D721Med (cell line): ENCODE results near the gene ARG2.

ENCODE experiments used
- DNase-seq: peaks from one replicate; pipeline ENCODE4 v3.0.0; 2011; ENCODE audit warnings: low spot score; ENCODE audit not compliant: insufficient read length
- FAIRE-seq: peaks from 2 replicates; lab custom pipeline; 2011; peaks lifted over from hg19 to GRCh38; lab: Jason Lieb, UNC
- TF ChIP-seq, protein P1 (sequence below): IDR thresholded peaks from 2 replicates; pipeline ENCODE4 v1.5.1; 2012; ENCODE audit warnings: mild to moderate bottlenecking, control low read depth; ENCODE audit not compliant: insufficient read depth; ENCODE audit errors: missing control alignments

The ARG2 gene

DNA sequence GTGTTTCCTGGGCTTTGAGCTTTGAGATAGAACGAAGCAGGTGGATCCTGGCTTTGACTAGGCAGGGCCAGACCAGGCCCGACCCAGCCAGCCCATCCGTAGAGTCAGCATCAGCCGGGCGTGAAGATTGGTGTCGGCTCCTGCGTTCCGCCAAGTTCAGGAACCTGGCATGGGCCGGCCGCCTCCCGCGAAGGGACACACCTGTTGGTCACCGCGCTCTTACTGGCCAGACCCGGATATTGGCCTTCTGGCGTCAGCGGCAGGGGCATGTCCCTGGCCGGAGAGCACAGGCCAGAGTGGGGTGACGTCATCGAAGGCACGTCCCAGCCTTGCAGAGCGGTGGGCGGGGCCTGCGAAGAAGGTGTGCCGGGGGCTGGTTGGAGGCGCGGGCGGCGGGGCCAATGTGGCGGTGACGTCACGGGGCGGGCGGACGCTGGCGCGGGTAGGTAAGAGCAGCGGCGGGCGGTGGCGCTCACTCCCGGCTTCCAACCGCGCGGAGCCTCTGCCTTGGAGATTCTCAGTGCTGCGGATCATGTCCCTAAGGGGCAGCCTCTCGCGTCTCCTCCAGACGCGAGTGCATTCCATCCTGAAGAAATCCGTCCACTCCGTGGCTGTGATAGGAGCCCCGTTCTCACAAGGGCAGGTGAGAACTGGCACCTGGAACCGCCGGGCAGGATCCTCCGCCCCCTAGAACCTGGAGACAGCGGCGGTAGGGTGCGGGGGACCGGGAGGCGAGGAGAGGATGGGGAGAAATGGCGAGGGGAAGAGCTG, at the start of gene ARG2:
Gene ARG2 (plus strand): TSS at position 475 of the 771 bp plus-strand sequence. CDS start 58 bp downstream, at position 533.
- FAIRE-seq (no peak), DNase-seq (peak; percentile 60)
- TF ChIP-seq, protein P1, sequence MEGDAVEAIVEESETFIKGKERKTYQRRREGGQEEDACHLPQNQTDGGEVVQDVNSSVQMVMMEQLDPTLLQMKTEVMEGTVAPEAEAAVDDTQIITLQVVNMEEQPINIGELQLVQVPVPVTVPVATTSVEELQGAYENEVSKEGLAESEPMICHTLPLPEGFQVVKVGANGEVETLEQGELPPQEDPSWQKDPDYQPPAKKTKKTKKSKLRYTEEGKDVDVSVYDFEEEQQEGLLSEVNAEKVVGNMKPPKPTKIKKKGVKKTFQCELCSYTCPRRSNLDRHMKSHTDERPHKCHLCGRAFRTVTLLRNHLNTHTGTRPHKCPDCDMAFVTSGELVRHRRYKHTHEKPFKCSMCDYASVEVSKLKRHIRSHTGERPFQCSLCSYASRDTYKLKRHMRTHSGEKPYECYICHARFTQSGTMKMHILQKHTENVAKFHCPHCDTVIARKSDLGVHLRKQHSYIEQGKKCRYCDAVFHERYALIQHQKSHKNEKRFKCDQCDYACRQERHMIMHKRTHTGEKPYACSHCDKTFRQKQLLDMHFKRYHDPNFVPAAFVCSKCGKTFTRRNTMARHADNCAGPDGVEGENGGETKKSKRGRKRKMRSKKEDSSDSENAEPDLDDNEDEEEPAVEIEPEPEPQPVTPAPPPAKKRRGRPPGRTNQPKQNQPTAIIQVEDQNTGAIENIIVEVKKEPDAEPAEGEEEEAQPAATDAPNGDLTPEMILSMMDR, result no peak

DNA sequence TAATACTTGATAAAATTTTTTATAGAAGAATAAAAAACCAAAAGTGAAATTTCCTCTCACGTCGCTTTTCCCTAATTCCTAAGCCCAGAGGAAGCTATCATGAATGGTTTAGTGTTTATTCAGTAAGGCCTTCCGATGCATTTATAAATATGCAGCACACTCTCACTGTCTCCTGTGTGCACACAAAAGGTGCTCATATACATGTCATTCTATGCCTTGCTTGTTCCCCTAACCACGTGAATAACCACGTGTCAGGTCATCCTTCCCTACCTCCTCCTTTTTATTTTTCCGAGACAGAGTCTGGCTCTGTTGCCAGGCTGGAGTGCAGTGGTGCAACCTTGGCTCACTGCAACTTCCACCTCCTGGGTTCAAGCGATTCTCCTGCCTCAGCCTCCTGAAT, 49.3 kb upstream of the ARG2 start:
- no peak for FAIRE-seq

DNA sequence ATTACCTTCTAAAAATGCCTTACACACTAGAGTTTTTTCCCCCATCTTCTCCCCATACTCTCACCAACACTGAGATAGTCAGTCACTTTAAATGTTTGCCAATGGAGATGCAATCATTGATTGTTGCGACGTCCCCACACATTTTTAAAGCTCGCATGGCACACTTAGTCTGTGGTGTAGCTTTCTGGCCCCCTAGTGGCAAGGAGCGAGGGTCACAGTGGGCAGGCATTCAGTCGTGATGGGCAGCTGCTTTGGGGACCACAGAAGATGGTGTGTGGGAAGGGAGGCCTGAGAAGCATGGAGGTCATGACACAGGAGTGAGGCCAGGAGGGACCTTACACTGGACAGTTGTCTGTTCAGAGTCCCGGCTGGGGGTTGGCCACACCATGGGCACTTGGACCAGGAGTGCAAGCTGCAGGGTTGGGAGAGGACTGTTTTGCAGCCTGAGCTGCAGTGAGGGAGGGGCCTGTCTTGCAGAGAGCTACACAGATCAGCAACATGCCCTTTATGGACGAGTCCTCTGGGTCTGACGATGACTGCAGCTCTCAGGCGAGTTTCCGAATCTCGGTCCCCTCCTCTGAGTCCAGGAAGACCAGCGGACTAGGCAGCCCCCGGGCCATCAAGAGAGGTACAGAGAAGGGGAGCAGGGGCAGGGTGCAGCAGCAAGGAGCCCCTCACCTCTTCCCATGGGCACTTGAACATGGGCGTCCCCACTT, 48.3 kb upstream of the ARG2 start:
- no peak for FAIRE-seq
- TF ChIP-seq, protein P1, result peak; percentile 96
- peak; percentile 69 for DNase-seq

More for the DNA sequence above, 49.3 kb upstream of the ARG2 start:
- no peak for DNase-seq
- TF ChIP-seq, protein P1, result no peak

GRCh38 chr14:67571991-67572323, 47.8 kb upstream of the ARG2 start:
- DNase-seq (no peak), FAIRE-seq (no peak)
- TF ChIP-seq, protein P1, result no peak

GRCh38 chr14:67572608-67573007, 47.1 kb upstream of the ARG2 start:
- no peak for FAIRE-seq

DNA sequence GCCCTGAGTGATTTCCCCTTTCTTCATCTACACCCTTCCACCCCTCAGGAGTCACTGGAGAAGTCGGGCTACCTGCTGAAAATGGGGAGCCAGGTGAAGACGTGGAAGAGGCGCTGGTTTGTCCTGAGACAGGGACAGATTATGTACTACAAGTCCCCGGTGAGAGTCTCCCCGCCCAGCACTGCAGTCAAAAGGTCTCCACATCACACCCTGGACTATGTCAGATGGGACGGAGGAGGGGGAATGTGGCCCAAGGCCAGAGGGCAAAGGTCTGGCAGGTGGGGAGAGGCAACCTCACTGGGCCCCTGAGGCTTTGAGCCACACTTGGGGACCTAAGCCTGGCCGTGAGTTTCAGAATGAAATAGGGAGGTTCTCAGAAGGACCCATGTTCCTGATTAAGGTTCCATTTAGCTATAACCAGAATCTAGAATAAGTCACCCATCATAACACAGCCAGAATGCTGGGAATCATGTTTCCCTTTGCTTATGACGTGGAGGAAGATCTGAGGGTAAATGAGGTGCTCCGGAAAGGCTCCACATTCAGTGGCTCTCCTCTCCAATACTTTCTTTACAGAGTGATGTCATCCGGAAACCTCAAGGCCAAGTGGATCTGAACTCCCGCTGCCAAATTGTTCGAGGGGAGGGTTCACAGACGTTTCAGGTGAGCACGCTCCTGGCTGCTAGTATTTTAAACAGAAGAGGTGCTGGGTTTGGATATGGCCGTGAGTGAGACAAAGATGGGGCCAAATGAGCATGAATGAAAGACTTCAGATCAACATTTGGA, 46.3 kb upstream of the ARG2 start:
- FAIRE-seq, result no peak

More at GRCh38 chr14:67572608-67573007, 47.1 kb upstream of the ARG2 start:
- DNase-seq, result no peak
- TF ChIP-seq, protein P1, result no peak

More for the DNA sequence above, 46.3 kb upstream of the ARG2 start:
- TF ChIP-seq, protein P1, result no peak
- DNase-seq, result no peak
